ENCODE data around the gene C20orf204. TPM values are rescaled to one million over a fixed set of nuclear protein-coding genes. Genes with fewer than 3 reads are reported as not detected.

The C20orf204 gene
- total and polyA plus RNA-seq, 2 of the 8 experiments (the other 6 are each of a cell fraction or from before 2014, with no cell fraction given) = 0.39 to 0.52 TPM

GRCh38 chr20:64075556-64075955 lies 39.6 kb downstream of the C20orf204 start:
- CTCF ChIA-PET (ENCODE audit: partially characterized antibody) = interaction anchor here (0.6 to 13.0 kb wide), 4 partner anchors 11 to 880 kb away, joined by 3 to 144 read pairs (median 72); partner anchors contain the start of genes SOX18 and TCEA2
- Histone ChIP-seq H2BK120ac (replicated peaks; ENCODE audit: low read depth, low read length) (no peak overlapping the region), H2BK5ac (ENCODE audit: low read depth, low read length) (no peak overlapping the region), H3K23me2 (ENCODE audit: low read depth, low read length) (peaks cover 11% of the 10 kb centered on the region; the same call in 1 of the 2 replicates), H3K79me2 (ENCODE audit: control insufficient read depth in 1 of 2, insufficient read depth in 2 of 2, low read length in 2 of 2) (no peaks in the 10 kb centered on the region), H3K9me3 (ENCODE audit: insufficient read depth in 2 of 2, low read depth in 1 of 2, low read length in 1 of 2) (no peaks in the 10 kb centered on the region), H3K9ac (replicated peaks in 1 of 4; ENCODE audit: extremely low read depth in 1 of 4, low read depth in 3 of 4, low read length in 3 of 4) (no peak overlapping the region), H2BK15ac (ENCODE audit: low read length) (no peak overlapping the region), H3K4me2 (ENCODE audit: insufficient read depth in 1 of 2, low read depth in 2 of 2, low read length in 2 of 2) (no peak overlapping the region), H3K14ac (ENCODE audit: insufficient read length) (no peak overlapping the region), H4K8ac (ENCODE audit: extremely low read depth, insufficient read depth, low read length) (no peak overlapping the region), H3K56ac (replicated peaks; ENCODE audit: insufficient read length, low read depth, low read length) (no peak overlapping the region), H2AFZ (ENCODE audit: low read length) (no peak overlapping the region), H3K79me1 (ENCODE audit: low read depth, low read length) (0 out of 2 replicates have a peak, but pooled peaks cover 3% of the 10 kb centered on the region), H3K4me1 (replicated peaks in 1 of 4; ENCODE audit: control insufficient read depth in 3 of 4, insufficient read depth in 4 of 4, low read length in 3 of 4) (peaks cover 0 to 17% (median 9%) of the 10 kb centered on the region in 4 experiments; a peak in 5 of 7 replicates), H4K5ac (ENCODE audit: insufficient read length, low read depth, low read length) (no peak overlapping the region), H2BK12ac (ENCODE audit: low read depth, low read length) (no peak overlapping the region), H3K18ac (ENCODE audit: extremely low read depth, low read length) (no peak overlapping the region), H3K36me3 (ENCODE audit: control insufficient read depth in 2 of 4, insufficient read depth in 4 of 4, low read length in 3 of 4) (peaks cover 0 to 8% (median 3%) of the 10 kb centered on the region in 4 experiments; a peak in 3 of 8 replicates), H3K27ac (ENCODE audit: low read depth, low read length) (no peak overlapping the region), H3K27me3 (replicated peaks in 1 of 4; ENCODE audit: control insufficient read depth in 3 of 4, extremely low read depth in 1 of 4, insufficient read depth in 3 of 4, low read length in 3 of 4) (peaks cover 0 to 6% (median 5%) of the 10 kb centered on the region in 4 experiments; a peak in 3 of 7 replicates), H3K4me3 (ENCODE audit: extremely low read depth in 1 of 4, insufficient read depth in 2 of 4, low read depth in 3 of 4, low read length in 4 of 4) (no peak overlapping the region), H4K20me1 (replicated peaks in 1 of 2; ENCODE audit: control insufficient read depth in 1 of 2, insufficient read depth in 2 of 2, low read length in 2 of 2) (peaks cover 0 to 5% of the 10 kb centered on the region in 2 experiments), H3K23ac (ENCODE audit: insufficient read length) (no peak overlapping the region), H2AK5ac (ENCODE audit: low read depth, low read length) (no peak overlapping the region), H2BK20ac (ENCODE audit: low read length) (no peak overlapping the region), H4K91ac (replicated peaks; ENCODE audit: insufficient read length, low read length) (no peak overlapping the region), H3K4ac (replicated peaks; ENCODE audit: insufficient read length, low read depth, low read length) (no peak overlapping the region)
- FAIRE-seq (no peak), DNase-seq (ENCODE audit: low read depth in 1 of 2, low spot score in 2 of 2) (no peak)
- 75% methylated on average over 8 of the region's 12 CpGs; no CpG with 5 or more reads in 1 of the 2 experiments for WGBS, 2 experiments (ENCODE audit: extremely low coverage in 1 of 2, insufficient coverage in 1 of 2, insufficient read length in 1 of 2, insufficient replicate concordance in 2 of 2, low coverage in 1 of 2, low lambda C conversion rate in 2 of 2, missing lambda C conversion rate in 1 of 2)
- POLR2A ChIA-PET (ENCODE audit: partially characterized antibody) = no interaction called here
- TF ChIP-seq ATF2 (IDR thresholded peaks at IDR 0.05; ENCODE audit: low read length) = no peak
- TF ChIP-seq ZNF274 (IDR thresholded peaks at IDR 0.05; ENCODE audit: borderline replicate concordance, extremely low read depth, low read length) = no peak
- TF ChIP-seq CEBPB (IDR thresholded peaks at IDR 0.05; ENCODE audit: low read depth, low read length) = no peak
- no peak for TF ChIP-seq NANOG (IDR thresholded peaks at IDR 0.05; ENCODE audit: insufficient read depth, low read depth, low read length, poor library complexity, severe bottlenecking)
- no peak for TF ChIP-seq TEAD4 (IDR thresholded peaks at IDR 0.05; ENCODE audit: low read depth, low read length)
- no peak for TF ChIP-seq ATF3 (IDR thresholded peaks at IDR 0.05; ENCODE audit: insufficient read depth, low read depth, low read length)
- TF ChIP-seq CREB1 (IDR thresholded peaks at IDR 0.05) = no peak
- no peak for TF ChIP-seq POU5F1 (IDR thresholded peaks at IDR 0.05; ENCODE audit: low read depth, low read length)
- TF ChIP-seq RFX5 (IDR thresholded peaks at IDR 0.05; ENCODE audit: borderline replicate concordance, low read depth, low read length) = no peak
- no peak for TF ChIP-seq POLR2A (IDR thresholded peaks at IDR 0.05; ENCODE audit: control extremely low read depth in 1 of 2, low read depth in 2 of 2, low read length in 2 of 2)
- TF ChIP-seq CHD2 (IDR thresholded peaks at IDR 0.05; ENCODE audit: low read length) = no peak
- no peak for TF ChIP-seq SP2 (IDR thresholded peaks at IDR 0.05; ENCODE audit: low read length)
- TF ChIP-seq GTF2F1 (IDR thresholded peaks at IDR 0.05; ENCODE audit: borderline replicate concordance, low read depth, low read length) = no peak
